Left ventricle myocardium superior (tissue), 1 donor: ENCODE data around the gene CARD10. TPM values are rescaled to one million over a fixed set of nuclear protein-coding genes. Genes with fewer than 3 reads are reported as not detected.
A peak's percentile ranks its signal among the peaks of the same experiment; 100 is the strongest.
"Not testable (repeated sequence)": the region's sequence is repeated elsewhere in the genome, so short reads cannot be mapped to it uniquely, and the experiment has no call there.

Experiments used
- ATAC-seq: fragments of 200-7000 bp; cut with Tn5 transposase; one replicate; pipeline ENCODE4 v1.9.1; 2020; ENCODE audit warnings: mild to moderate bottlenecking, moderate library complexity
- DNase-seq: peaks from one replicate; pipeline ENCODE4 v3.0.0-alpha.2; 2020
- intact Hi-C: fragments of 100-400 bp; cut with micrococcal nuclease; formaldehyde crosslinking; loops from one replicate; pipeline ENCODE4 v1.11.0; 2022
- total RNA-seq: library from RNA; stranded (reverse); fragmentation: NEBNext Ultra II Directional; extraction: Animal tissue kit (Norgen Biotek cat#: 25700); gene quantifications from one replicate; pipeline ENCODE4 v1.2.1, GENCODE V29; 2021
- donor health status: DM: no; HTN: yes; CAD: no; lungs with severe emphysema.

The CARD10 gene
- total RNA-seq, 1 donor from 2014 or later, result 10.0 TPM

DNA sequence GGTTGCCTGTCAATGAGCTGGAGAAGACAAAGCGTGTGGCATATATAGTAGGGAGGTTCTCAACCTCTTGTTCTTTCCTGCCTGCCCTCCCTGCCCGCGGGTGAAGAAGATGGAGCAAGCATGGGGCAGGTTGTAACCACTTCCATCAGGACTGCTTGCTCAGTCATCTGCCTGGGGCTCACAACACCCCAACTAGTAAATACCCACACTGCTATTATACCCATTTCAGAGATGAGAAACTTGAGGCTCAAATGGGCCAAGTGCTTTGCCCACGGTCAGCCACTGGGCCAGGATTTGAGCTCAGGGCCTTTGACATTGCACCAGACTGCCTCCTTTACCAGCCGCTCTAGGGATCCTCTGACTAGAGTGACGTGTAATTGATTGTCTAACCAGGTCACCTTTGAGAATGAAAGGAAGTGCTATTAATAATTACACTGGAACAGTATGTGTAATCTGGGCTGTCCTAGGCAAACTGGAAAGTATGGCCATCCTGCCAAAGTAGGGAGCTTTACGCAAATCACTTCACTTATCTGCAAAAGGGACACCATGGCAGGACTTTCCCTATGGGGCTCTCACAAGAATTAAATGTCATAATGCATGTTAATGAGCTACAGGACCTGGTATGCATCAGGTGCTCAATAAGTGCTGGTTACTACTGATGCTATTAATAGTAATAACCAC, 38.2 kb upstream of the CARD10 start:
- peak; percentile 31 for ATAC-seq
- DNase-seq, result no peak
- intact Hi-C loops, result no loop called here

DNA sequence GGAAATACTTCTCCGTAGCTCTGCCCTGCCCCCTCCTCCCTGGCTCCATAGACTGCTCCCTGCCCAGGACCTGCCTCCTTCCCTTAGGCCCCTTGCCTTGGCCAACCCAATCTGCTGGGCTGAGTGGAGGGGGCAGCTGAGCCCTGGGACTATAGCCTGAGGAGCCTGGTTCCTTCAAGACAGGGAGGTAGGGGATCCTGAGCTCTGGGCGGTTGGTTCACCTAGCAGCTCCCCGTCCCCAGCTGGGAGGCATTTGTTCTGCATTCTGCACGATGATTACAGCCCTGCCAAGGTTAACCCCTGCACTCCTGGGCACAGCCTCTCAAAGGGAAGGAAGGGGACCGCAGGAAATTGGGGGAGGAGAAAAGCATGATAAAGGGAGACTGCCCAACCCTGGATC, 37.5 kb upstream of the CARD10 start:
- DNase-seq (no peak), ATAC-seq (no peak)
- intact Hi-C loops, result no loop called here

DNA sequence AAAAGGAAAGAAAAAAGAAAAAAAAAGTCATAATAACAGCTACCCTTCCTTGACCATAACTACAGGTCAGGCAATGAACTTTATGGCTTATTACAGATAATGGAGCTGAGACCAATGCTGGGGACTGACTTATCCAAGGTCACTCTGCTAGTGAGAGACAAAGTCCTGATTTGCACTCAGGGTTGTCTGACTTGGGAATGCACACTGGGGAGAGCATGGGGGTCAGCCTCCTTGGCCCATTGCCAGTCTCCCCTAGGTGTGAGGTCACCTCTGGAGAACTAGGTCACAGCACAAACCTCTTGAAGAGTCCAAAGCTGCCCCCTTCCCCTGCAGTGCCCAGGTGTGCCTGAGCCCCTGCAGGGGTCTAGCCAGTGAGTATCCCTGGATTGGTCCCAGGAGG, 35.8 kb upstream of the CARD10 start:
- ATAC-seq, result no peak
- no peak for DNase-seq
- intact Hi-C loops, result no loop called here

DNA sequence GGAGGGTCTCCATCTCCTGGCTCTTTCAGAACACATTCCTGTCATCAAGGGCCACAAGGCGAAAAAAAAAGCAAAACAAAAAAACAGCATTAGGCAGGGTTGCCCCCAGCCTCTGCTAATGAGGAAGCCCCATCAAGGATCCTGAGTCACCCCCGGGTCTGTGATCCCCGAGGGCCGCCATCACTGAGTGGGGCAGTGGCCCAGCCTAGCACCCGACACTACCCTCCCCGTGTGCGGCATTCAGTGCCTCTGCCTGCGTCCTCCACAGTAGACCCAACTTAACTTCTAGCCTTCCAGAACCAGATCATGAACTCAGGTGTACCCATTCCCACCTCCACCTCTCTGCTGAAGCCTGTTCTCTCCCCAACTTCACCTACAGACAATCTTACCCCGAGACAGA, 34.5 kb upstream of the CARD10 start:
- DNase-seq, result no peak
- intact Hi-C loops, result no loop called here
- ATAC-seq, result no peak

DNA sequence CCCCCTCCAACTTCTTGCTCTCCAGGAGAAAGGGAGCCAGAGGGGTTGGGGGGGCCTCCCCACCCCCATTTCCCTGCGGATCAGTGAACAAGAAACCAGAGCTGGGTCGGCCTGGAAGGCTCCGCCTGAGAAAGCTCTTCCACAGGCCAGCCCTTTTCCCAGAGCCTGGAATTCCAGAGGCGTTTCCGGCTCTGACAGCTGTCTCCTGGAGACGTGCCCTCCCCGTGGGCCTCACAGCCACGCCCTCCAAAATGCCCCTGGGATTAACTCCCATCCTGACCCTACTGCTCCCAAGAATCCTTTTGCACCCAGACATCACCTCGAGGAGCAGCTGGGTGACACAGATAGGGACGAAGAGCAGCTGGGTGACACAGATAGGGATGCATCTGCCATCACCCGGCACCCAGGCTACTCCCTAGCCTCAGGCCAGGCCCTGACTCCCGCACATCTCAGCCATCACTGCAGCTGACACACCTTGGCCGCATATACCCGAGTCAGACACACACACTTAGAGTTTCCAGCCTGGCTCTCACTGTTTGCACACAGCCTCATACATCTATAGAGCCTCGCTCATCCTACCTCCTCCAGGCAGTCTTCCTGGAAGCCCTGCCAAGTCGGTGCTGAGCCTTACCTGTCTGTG, 33.4 kb upstream of the CARD10 start:
- ATAC-seq (peak; percentile 79), DNase-seq (peak; percentile 70)
- intact Hi-C loops, result no loop called here

DNA sequence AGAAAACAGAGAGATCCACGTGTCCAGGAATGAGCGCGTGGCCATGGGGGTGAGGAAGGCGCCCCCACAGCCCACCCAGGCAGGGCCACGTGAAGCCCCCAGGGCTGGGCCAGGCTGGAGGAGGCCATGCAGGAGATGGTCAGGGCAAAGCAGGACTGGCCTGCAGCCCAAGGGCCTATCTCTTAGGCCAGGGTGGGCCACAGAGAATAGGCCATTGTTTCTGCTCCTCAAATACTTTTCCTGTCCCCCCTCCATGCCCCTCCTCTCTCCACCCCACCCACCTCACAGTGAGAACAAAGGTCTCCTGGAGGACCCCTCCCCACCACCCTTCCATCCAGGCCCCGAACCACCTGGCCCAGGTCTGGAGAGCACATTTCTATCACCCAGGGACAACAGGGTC, 32.8 kb upstream of the CARD10 start:
- ATAC-seq, result peak; percentile 25
- intact Hi-C loops, result no loop called here
- no peak for DNase-seq

DNA sequence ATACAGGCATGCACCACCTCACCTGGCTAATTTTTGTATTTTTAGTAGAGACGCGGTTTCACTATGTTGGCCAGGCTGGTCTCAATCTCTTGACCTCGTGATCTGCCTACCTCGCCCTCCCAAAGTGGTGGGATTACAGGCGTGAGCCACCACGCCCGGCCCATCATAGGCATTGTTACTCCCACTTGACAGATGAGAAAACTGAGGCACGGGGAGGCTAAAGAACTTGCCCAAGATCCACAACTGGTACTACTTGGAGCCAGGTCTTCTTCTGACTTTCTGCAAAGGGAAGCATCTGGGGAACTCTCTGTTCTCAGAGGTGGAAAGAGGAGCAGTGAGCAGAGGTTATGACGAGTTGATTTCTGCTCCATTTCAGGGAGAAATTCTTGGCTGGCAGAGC, 31.7 kb upstream of the CARD10 start:
- intact Hi-C loops, ATAC-seq, DNase-seq: not testable (repeated sequence)

DNA sequence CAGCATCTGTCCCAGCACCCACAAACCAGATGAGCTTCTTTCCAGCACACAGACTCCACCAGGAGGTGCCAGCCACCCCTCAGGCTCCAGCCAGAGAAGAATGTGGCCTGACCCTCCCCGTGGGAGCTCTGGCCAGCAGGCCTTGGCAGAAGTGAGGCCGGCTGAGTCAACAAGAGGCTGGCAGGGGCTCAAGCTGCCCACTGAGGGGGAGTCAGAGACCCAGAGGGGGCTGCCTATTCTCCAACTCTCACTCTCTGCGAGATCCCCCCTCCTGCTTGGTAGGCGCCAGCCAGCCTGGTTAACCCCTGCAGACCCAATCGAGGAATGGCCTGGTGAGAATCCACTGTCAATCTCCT, 30.5 kb upstream of the CARD10 start:
- intact Hi-C loops, result no loop called here
- no peak for ATAC-seq
- peak; percentile 55 for DNase-seq

DNA sequence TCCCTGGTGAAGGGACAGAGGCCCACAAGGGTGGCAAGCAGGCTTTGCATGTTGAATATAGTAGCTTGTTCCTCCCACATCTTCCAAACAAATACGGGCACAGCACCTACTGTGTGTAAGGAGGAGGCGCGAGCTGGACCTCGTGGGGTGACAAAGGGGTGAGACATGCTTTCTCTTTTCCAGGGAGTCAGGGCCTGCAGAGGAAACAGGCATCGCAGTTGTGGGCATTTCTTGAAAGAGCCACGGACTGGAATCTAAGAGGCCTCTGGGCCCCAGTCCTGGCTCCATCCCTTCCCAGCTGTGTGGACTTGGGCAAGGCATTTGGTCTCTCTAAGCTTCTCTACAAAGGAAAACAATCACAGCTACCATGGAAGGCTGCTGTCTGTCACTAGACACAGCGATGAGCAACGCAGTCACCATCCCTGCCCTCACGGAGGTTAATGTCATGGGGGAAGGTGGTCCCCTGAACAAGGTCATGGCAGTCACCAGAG, 28.1 kb upstream of the CARD10 start:
- intact Hi-C loops, result no loop called here
- DNase-seq, result no peak

DNA sequence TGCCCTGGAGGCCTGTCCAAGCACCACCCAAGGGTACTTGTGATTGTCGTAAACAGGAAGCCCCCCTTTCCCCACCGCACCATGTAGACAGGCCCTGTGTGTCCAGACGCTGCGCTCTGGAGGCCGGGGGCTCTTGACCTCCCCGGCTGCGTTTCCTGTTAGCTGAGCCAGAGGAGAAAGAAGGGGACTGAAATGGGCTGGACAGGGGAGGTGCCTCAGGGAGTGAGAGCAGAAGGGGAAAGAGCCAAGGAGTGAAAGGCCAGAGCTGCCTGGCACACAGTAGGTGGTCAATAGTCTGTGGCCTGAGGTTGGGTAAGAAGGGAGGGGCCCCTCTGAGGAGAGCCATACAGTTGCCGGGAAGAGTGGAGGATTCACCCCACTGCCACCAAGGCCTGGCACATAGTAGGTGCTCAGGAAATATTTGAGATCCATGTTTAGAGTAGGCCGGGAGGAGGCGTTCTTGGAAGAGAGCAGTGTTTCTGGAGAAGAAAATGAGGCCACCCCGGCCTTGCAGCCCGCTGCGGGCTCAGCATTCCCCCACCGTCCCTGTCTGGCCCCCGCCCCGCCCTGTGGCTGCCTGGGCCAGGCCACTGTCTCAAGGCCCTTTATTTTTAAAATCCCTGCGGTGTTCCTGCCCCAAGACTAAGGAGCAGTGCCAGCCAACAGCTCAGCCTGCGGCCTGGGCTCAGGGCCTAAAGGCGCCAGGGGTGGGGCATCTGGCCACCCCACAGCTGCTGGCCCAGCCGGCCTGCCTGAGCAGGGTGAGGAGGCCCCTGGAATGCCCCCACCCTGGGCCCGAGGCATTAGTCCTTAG, 27.4 kb upstream of the CARD10 start:
- intact Hi-C loops, result no loop called here
- DNase-seq, result peak; percentile 81
- peak; percentile 70 for ATAC-seq

More for the DNA sequence above, 28.1 kb upstream of the CARD10 start:
- no peak for ATAC-seq

DNA sequence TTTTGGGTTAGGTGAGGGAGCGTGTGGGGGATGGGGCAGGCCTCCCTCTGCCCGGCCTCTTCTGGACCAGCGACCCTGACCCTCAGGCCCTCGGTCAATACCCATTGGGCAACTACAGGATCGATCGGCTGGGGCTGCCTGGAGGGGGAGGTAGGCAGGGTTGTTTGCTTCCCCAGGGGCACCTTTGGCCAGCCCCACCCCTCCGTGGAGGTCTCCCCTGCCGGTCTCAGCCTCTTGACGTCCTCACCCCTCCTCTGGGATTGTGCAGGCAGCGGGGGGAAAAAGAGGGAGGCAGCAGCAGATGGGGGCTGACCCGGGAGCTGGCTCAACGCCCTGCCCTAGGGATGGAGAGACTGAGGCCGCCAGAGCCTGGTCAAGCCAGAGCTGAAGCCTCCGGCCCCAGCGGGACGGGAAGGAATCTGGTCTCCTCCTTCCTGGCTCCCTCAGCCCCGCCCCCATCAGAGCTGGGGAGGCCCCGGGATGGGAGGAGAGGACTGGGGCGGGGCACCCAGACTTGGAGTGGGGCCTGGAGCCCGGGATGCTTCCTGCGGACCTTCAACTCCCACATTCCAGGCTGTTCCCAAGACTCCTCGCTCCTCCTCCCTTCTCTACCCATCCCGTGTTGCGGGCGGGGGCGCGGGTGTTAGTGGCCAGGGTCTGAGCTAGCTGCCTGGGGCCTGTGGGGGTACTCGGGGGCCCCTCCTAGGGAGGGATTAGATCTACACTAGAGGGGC, 26.7 kb upstream of the CARD10 start:
- DNase-seq, result peak; percentile 95
- ATAC-seq, result peak; percentile 91
- intact Hi-C loops, result no loop called here

DNA sequence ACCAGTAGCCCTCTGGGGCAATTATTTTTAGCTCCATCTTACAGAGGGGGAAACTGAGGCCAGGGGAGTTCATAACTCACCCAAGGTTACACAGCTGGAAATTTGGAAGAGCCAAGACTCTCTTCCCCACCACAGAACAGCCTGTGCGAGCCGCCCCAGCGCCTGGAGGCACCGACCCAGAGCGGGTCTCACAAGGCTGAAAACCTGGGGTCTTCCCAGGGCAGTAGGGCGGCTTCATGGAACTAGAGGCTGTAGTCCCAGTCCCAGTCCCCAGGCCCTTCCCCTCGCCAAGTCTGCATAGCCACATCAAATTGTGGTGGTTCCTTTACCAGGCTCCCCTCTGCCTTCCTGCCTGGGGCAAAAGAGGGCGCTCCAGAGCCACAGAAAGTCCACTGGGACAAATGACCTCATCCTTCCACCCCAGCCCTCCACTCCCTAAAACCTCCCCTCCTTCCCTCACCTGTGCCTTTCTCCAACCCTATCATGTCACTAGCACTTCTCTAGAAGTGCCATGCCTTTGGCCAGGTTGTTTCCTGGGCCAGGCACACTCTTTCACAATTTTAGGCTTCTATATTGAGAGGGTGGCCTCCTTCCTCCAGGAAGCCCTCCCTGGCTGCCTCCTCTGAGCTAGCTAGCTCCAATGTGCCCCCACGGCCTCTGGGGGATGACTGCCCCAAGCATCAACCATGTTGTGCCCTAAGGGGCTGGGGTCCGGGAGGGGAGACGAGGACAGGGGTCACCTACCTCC, 25.9 kb upstream of the CARD10 start:
- peak; percentile 82 for DNase-seq
- intact Hi-C loops, result no loop called here
- ATAC-seq, result peak; percentile 58

DNA sequence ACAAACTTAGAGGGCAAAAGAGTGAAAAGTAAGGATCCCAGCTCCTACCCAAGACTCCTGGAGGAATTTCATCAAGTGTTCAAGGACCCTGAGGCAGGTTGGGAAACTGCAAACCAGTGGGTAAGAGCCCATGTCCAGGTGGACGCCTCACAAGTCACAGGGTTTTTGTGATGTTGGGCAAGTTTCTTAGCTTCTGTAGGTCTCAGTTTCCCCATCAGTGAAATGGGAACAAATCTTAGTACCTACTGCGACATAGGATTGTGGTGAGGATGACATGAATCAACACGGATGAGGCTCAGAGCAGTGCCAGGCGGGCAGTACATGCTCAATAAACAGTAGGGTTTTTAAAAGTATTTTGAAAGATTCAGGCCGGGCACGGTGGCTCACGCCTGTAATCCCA, 23.7 kb upstream of the CARD10 start:
- intact Hi-C loops, result no loop called here
- DNase-seq (no peak), ATAC-seq (no peak)

DNA sequence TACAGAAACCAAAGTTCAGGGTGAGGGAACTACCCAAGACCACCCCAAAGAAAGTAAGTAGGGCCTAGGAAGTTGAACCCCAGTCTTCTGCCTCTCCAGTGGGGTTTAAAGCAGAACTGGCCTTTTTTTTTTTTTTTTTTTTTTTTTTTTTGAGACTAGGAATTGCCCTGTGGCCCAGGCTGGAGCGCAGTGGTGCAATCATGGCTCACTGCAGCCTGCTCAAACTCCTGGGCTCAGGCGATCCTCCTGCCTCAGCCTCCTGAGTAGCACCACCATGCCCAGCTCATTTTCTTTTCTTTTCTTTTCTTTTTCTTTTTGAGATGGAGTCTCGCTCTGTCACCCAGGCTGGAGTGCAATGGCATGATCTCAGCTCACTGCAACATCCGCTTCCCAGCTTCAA, 23.2 kb upstream of the CARD10 start:
- DNase-seq, intact Hi-C loops, ATAC-seq: not testable (repeated sequence)

DNA sequence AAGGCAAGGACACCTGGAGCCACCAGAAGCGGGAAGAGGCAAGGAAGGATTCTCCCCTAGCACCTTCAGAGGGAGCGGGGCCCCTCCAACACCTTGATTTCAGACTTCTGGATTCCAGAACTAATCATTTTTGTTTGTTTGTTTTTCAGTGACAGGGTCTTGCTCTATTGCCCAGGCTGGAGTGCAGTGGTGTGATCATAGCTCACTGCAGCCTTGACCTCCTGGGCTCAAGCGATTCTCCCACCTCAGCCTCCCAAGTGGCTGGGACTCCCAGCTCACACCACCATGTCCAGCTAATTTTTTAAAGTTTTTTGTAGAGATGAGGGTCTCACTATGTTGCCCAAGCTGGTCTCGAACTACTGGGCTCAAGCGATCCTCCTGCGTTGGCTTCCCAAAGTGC, 20.6 kb upstream of the CARD10 start:
- not testable (repeated sequence) for DNase-seq, ATAC-seq
- intact Hi-C loops, result loop anchor here (2.0 kb wide), 1 partner anchor 53 kb away; no protein-coding TSS in a partner anchor

DNA sequence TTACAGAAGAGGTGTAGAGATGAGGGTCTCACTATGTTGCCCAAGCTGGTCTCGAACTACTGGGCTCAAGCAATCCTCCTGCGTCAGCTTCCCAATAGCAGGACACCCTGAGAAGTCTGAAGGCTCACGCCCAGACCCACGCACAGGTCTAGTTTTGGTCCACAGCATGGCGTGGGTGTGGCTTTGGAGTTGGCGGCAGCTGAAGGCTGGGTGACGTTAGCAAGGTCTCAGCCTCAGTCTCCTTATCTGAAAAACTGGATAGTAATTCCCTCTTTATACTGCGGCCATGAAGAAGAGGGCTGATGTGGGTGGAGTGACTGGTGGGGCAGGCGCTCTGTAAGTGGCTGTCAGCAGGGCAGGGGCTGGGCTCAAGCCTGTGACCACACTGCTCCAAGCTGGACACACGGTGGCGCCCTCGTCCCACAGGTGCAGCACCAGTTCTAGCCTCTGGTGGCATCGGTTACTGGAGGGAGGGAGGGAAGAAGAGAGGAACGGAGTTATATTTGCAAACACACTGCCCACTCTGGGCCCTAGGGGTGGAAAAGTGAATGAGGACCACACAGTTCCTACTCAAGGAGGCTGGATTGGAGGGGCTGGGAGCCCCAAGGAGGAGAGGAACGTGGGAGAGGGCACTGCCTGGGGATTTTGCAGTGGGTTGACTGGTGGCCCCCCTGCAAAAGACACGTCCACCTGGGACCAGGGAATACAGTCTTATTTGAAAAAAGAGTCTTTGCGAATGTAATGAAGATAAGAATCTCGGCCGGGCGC, 19.6 kb upstream of the CARD10 start:
- ATAC-seq, result peak; percentile 99
- peak; percentile 94 for DNase-seq
- intact Hi-C loops, result loop anchor here (2.0 kb wide), 1 partner anchor 54 kb away; no protein-coding TSS in a partner anchor

DNA sequence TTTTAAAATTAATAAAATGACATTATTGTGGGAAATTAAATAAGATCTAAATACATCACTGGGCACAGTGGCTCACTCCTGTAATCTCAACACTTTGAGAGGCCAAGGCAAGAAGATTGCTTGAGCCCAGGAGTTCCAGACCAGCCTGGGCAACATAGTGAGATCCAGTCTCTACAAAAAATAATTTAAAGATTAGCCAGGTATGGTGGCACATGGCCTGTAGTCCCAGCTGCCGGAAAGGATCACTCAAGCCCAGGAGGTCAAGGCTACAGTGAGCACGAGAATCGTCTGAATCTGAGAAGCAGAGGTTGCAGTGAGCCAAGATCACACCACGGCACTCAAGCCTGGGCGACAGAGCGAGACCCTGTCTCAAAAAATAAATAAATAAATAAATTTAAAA, 15.9 kb upstream of the CARD10 start:
- intact Hi-C loops, result no loop called here
- no peak for ATAC-seq
- DNase-seq, result no peak

DNA sequence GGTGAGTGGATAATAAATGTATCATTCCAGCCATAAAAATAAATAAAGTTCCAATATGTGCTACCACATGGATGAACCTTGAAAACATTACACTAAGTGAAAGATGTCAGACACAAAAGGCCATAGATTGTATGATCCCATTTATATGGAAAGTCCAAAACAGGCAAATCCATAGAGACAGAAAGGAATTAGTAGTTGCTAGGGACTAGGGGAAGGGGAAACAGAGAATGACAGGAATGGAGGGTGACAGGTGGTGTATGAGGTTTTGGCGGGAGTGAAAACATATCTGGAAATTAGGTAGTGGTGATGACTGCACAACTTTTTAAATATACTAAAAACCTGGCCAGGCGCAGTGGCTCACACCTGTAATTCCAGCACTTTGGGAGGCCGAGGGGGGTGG, 15.2 kb upstream of the CARD10 start:
- ATAC-seq, result no peak
- no peak for DNase-seq
- intact Hi-C loops, result no loop called here
